Gastroesophageal sphincter (tissue), 4 donors: ENCODE data around the gene DYSF. TPM values are rescaled to one million over a fixed set of nuclear protein-coding genes. Genes with fewer than 3 reads are reported as not detected.

Experiments
- ATAC-seq: fragments of 150-250 bp; one replicate; pipeline ENCODE4 v1.9.1; 2016; ENCODE audit warnings: mild to moderate bottlenecking, moderate library complexity
- H3K27ac ChIP-seq, 4 donors: fragments of 200-600 bp; sonication (generic) in 3 of 4; 1 replicate in 3 of 4; 2 replicates in 1 of 4; pipeline ENCODE4 v1.5.1; 2016 to 2019
- H3K27me3 ChIP-seq: fragments of 200-600 bp; sonication (generic); one replicate; pipeline ENCODE4 v1.5.1; 2019
- H3K36me3 ChIP-seq, 2 donors: fragments of 200-600 bp; sonication (generic); one replicate each; pipeline ENCODE4 v1.5.1; 2019; ENCODE audit warnings: control low read depth in 1 of 2
- H3K4me1 ChIP-seq, 3 donors: fragments of 200-600 bp; sonication (generic); 1 replicate in 2 of 3; 2 replicates in 1 of 3; pipeline ENCODE4 v1.5.1; 2016 to 2019; ENCODE audit warnings: control low read depth in 2 of 3
- H3K4me3 ChIP-seq, 2 donors: fragments of 200-600 bp; sonication (generic); one replicate each; pipeline ENCODE4 v1.5.1; 2019; ENCODE audit warnings: mild to moderate bottlenecking in 1 of 2, moderate library complexity in 1 of 2
- H3K9me3 ChIP-seq, 3 donors: fragments of 200-600 bp; sonication (generic); one replicate each; pipeline ENCODE4 v1.5.1; 2017 to 2019; ENCODE audit warnings: control low read depth in 2 of 3
- CTCF ChIP-seq, 4 experiments: fragments of 200-600 bp in 2 of 4; fragments of 450-650 bp in 2 of 4; sonication (generic) in 1 of 4; IDR thresholded peaks; one replicate each; pipeline ENCODE4 v1.5.1; 2017 to 2019; ENCODE audit warnings: antibody characterized with exemption in 4 of 4, mild to moderate bottlenecking in 2 of 4, moderate library complexity in 2 of 4
- EP300 ChIP-seq: sonication (generic); formaldehyde crosslinking; IDR thresholded peaks from one replicate; pipeline ENCODE4 v1.6.1; 2017; ENCODE audit warnings: antibody characterized with exemption, mild to moderate bottlenecking
- POLR2A ChIP-seq, 2 donors: fragments of 450-650 bp; IDR thresholded peaks; one replicate each; pipeline ENCODE4 v1.6.1; 2017; ENCODE audit warnings: antibody characterized with exemption in 2 of 2, mild to moderate bottlenecking in 2 of 2, moderate library complexity in 1 of 2
- POLR2AphosphoS5 ChIP-seq: sonication (generic); formaldehyde crosslinking; IDR thresholded peaks from one replicate; pipeline ENCODE4 v1.6.1; 2017; ENCODE audit warnings: antibody characterized with exemption
- WGBS, 2 donors: methylation state at CpG; one replicate each; pipeline ENCODE4 v1.1.5; 2018; ENCODE audit warnings: low coverage in 1 of 2; 5-methylcytosine and 5-hydroxymethylcytosine counted together
- total RNA-seq, 4 donors: library from RNA; depleted of rRNA; stranded (reverse); fragments of >200 nt; gene quantifications; one replicate each; pipeline ENCODE4 v1.1.0, GENCODE V29; 2016

Gene DYSF
- total RNA-seq, 4 donors from 2014 or later: 11.0 to 50.1 (median 17.4) TPM

- Histone ChIP-seq H3K27me3 (no peaks in the 10 kb centered on the region), H3K27ac (no peak overlapping the region), H3K36me3 (no peaks in the 10 kb centered on the region), H3K4me1 (peaks cover 5 to 19% (median 13%) of the 10 kb centered on the region in 3 donors), H3K9me3 (peaks cover 0 to 11% (median 0%) of the 10 kb centered on the region in 3 donors), H3K4me3 (no peak overlapping the region)
- TF ChIP-seq EP300 (no peak), POLR2AphosphoS5 (no peak), CTCF (IDR thresholded peaks at IDR 0.05) (no peak), POLR2A (IDR thresholded peaks at IDR 0.05) (no peak)
- ATAC-seq: no peak
- 56 to 57% methylated on average over 1 of the region's 1 CpG for WGBS, 2 donors
These were observed 271.4 kb downstream of the DYSF start for GRCh38 chr2:71724793-71725192.

- no peaks in the 10 kb centered on the region for H3K36me3 ChIP-seq
- H3K27me3 ChIP-seq: no peaks in the 10 kb centered on the region
- H3K9me3 ChIP-seq: peaks cover 0 to 11% (median 0%) of the 10 kb centered on the region in 3 donors
- ATAC-seq: no peak
- H3K4me3 ChIP-seq: no peak overlapping the region
- TF ChIP-seq EP300 (no peak), POLR2A (IDR thresholded peaks at IDR 0.05) (no peak), POLR2AphosphoS5 (no peak), CTCF (IDR thresholded peaks at IDR 0.05) (no peak)
- H3K27ac ChIP-seq: no peak overlapping the region
- peaks cover 3 to 9% (median 3%) of the 10 kb centered on the region in 3 donors for H3K4me1 ChIP-seq
These were observed 272.5 kb downstream of the DYSF start for GRCh38 chr2:71725836-71726235.

- Histone ChIP-seq H3K4me3 (no peak overlapping the region), H3K36me3 (no peaks in the 10 kb centered on the region), H3K9me3 (peaks cover 0 to 11% (median 0%) of the 10 kb centered on the region in 3 donors), H3K4me1 (no peaks in the 10 kb centered on the region), H3K27ac (no peak overlapping the region), H3K27me3 (no peaks in the 10 kb centered on the region)
- TF ChIP-seq EP300: no peak
- no peak for TF ChIP-seq CTCF (IDR thresholded peaks at IDR 0.05)
- no peak for TF ChIP-seq POLR2A (IDR thresholded peaks at IDR 0.05)
- no peak for TF ChIP-seq POLR2AphosphoS5
- WGBS, 2 donors: 60% methylated on average over 2 of the region's 2 CpGs; no CpG with 5 or more reads in 1 of the 2 donors
- ATAC-seq: no peak
These were observed 274.2 kb downstream of the DYSF start for GRCh38 chr2:71727562-71727961.

- 89 to 100% methylated on average over 1 of the region's 1 CpG for WGBS, 2 donors
- no peak overlapping the region for H3K27ac ChIP-seq
These were observed 274.7 kb downstream of the DYSF start for GRCh38 chr2:71728036-71728435.

GRCh38 chr2:71730785-71731383 lies 277.5 kb downstream of the DYSF start:
- Histone ChIP-seq H3K4me3 (no peak overlapping the region), H3K27me3 (no peaks in the 10 kb centered on the region), H3K9me3 (peaks cover 0 to 3% (median 0%) of the 10 kb centered on the region in 3 donors), H3K4me1 (no peaks in the 10 kb centered on the region), H3K27ac (no peak overlapping the region), H3K36me3 (no peaks in the 10 kb centered on the region)
- ATAC-seq: no peak
- no peak for TF ChIP-seq EP300
- TF ChIP-seq POLR2A (IDR thresholded peaks at IDR 0.05): no peak
- no peak for TF ChIP-seq CTCF (IDR thresholded peaks at IDR 0.05)
- whole genome bisulfite sequencing, 2 donors: 90% methylated on average over 2 to 11 of the region's 17 CpGs

More at GRCh38 chr2:71728036-71728435, 274.7 kb downstream of the DYSF start:
- ATAC-seq: no peak
- no peaks in the 10 kb centered on the region for H3K36me3 ChIP-seq
- H3K27me3 ChIP-seq: no peaks in the 10 kb centered on the region
- H3K4me3 ChIP-seq: no peak overlapping the region
- no peaks in the 10 kb centered on the region for H3K4me1 ChIP-seq
- TF ChIP-seq EP300 (no peak), POLR2AphosphoS5 (no peak)
- H3K9me3 ChIP-seq: peaks cover 0 to 11% (median 0%) of the 10 kb centered on the region in 3 donors
